ENCODE data around the gene CSAD. TPM values are rescaled to one million over a fixed set of nuclear protein-coding genes. Genes with fewer than 3 reads are reported as not detected.
A peak's percentile ranks its signal among the peaks of the same experiment; 100 is the strongest.

CSAD gene
- total and polyA plus RNA-seq, 2 of the 13 experiments (the other 11 are each of a cell fraction or from before 2014, with no cell fraction given) = 7.2 to 23.5 TPM

- BruUV-seq (replicated peaks) = no TSS peak
- Histone ChIP-seq H2AFZ (ENCODE audit: low read length) (no peak overlapping the region), H4K20me1 (ENCODE audit: insufficient read depth, low read length) (no peaks in the 10 kb centered on the region), H3K4me1 (ENCODE audit: insufficient read depth, low read length) (peaks cover 48% of the 10 kb centered on the region), H3K27me3 (ENCODE audit: control insufficient read depth in 1 of 2, insufficient read depth in 2 of 2, low read length in 2 of 2) (0 out of 5 replicates have a peak, but pooled peaks cover 0 to 2% of the 10 kb centered on the region in 2 experiments), H3K4me3 (replicated peaks in 1 of 3; ENCODE audit: insufficient read depth in 1 of 3, low read depth in 2 of 3, low read length in 3 of 3) (no peak overlapping the region), H3K27ac (ENCODE audit: extremely low read length, insufficient read depth, low read length) (no peak overlapping the region), H3K79me2 (ENCODE audit: insufficient read depth, low read length) (no peaks in the 10 kb centered on the region), H3K9me3 (ENCODE audit: low read length) (no peaks in the 10 kb centered on the region), H3K4me2 (ENCODE audit: low read depth, low read length) (no peak overlapping the region), H3K9ac (ENCODE audit: insufficient read depth, low read depth, low read length) (no peak overlapping the region), H3K36me3 (replicated peaks in 1 of 2; ENCODE audit: control insufficient read depth in 1 of 2, insufficient read depth in 2 of 2, low read length in 2 of 2) (no peaks in the 10 kb centered on the region)
- TF ChIP-seq DZIP1 (CRISPR knock-in tag; IDR thresholded peaks at IDR 0.05) (no peak), ZNF547 (CRISPR knock-in tag; IDR thresholded peaks at IDR 0.05) (no peak), ZNF773 (CRISPR knock-in tag; IDR thresholded peaks at IDR 0.05; ENCODE audit: borderline replicate concordance) (no peak), ZNF44 (CRISPR knock-in tag; IDR thresholded peaks at IDR 0.05) (no peak), ZNF12 (CRISPR knock-in tag; IDR thresholded peaks at IDR 0.05) (peak; percentile 64; the same call in 1 of the 2 replicates), FOXC1 (CRISPR knock-in tag; IDR thresholded peaks at IDR 0.05; ENCODE audit: borderline replicate concordance) (no peak), KMT2B (CRISPR knock-in tag; IDR thresholded peaks at IDR 0.05) (no peak), HOXA3 (CRISPR knock-in tag; IDR thresholded peaks at IDR 0.05) (no peak), ATF1 (CRISPR knock-in tag; IDR thresholded peaks at IDR 0.05) (no peak), FOXA3 (CRISPR knock-in tag; IDR thresholded peaks at IDR 0.05) (peak; percentile 79), DRAP1 (CRISPR knock-in tag; IDR thresholded peaks at IDR 0.05) (no peak), POLR2G (IDR thresholded peaks at IDR 0.05; ENCODE audit: low read depth, low read length) (no peak), ETV6 (CRISPR knock-in tag; conservative IDR thresholded peaks at IDR 0.05) (no peak), NCOR1 (IDR thresholded peaks at IDR 0.05; ENCODE audit: borderline replicate concordance, low read length) (no peak), FOXA1 (IDR thresholded peaks at IDR 0.05) (no peak), FOXA1 (CRISPR knock-in tag; IDR thresholded peaks at IDR 0.05) (peak; percentile 80), ZNF431 (CRISPR knock-in tag; IDR thresholded peaks at IDR 0.05; ENCODE audit: borderline replicate concordance, low read depth) (no peak), NRL (CRISPR knock-in tag; IDR thresholded peaks at IDR 0.05; ENCODE audit: borderline replicate concordance) (no peak), MED1 (CRISPR knock-in tag; IDR thresholded peaks at IDR 0.05) (no peak), RCOR2 (CRISPR knock-in tag; IDR thresholded peaks at IDR 0.05) (no peak), PPARG (CRISPR knock-in tag; conservative IDR thresholded peaks at IDR 0.05) (no peak), SIN3B (IDR thresholded peaks at IDR 0.05; ENCODE audit: low read length) (no peak)
- TF ChIP-seq, protein P1, sequence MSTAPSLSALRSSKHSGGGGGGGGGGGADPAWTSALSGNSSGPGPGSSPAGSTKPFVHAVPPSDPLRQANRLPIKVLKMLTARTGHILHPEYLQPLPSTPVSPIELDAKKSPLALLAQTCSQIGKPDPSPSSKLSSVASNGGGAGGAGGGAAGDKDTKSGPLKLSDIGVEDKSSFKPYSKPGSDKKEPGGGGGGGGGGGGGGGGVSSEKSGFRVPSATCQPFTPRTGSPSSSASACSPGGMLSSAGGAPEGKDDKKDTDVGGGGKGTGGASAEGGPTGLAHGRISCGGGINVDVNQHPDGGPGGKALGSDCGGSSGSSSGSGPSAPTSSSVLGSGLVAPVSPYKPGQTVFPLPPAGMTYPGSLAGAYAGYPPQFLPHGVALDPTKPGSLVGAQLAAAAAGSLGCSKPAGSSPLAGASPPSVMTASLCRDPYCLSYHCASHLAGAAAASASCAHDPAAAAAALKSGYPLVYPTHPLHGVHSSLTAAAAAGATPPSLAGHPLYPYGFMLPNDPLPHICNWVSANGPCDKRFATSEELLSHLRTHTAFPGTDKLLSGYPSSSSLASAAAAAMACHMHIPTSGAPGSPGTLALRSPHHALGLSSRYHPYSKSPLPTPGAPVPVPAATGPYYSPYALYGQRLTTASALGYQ (CRISPR knock-in tag; IDR thresholded peaks at IDR 0.05) = no peak
- in situ Hi-C loops (cut with HindIII; ENCODE audit: extremely low pct_ligation_motif_present, low pct_unique_long_range_greater_than_20kb) = no loop called here
- WGBS (ENCODE audit: low lambda C conversion rate) = 52% methylated on average over 2 of the region's 3 CpGs
- FAIRE-seq (no peak), ATAC-seq (no peak), DNase-seq (ENCODE audit: low spot score) (no peak)
- ChIA-PET POLR2A (no interaction called here), CTCF (ENCODE audit: low intra/inter-chr PET ratio, low total read pairs) (no interaction called here)
- intact Hi-C loops (cut with micrococcal nuclease; ENCODE audit: unreplicated experiment) = no loop called here
These were observed 19.0 kb upstream of the CSAD start for GRCh38 chr12:53199700-53200099.

Measured in HepG2 (cell line).